HG03565 (cell line): ENCODE measurements around the gene IGSF21.

Experiments used
- ATAC-seq: cut with Tn5 transposase; IDR thresholded peaks from one replicate; pipeline ENCODE4 v1.9.1; 2021; ENCODE audit warnings: mild to moderate bottlenecking, moderate library complexity; ENCODE audit not compliant: unreplicated experiment

The IGSF21 gene

GRCh38 chr1:18203645-18204044 is 96.0 kb downstream of the IGSF21 start:
- ATAC-seq, result no peak

DNA sequence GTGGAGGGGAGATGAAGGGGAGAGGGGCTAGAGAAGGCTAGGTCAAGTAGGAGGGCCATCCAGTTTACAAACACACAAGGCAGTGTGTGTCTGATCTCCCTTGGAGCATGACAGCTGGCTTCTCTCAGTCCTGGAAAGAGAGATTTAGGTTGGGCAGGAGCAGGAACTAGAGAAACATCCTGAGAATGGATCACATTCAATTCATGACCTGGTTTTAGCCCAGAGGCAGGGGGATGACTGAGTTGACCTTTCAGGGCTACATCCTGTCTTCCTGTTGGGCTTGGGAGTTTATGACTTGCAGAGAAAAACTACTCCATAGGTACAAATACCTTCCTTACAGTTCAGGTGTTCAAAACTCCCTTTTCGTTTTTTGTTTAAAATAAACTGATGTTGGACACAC is 97.0 kb downstream of the IGSF21 start:
- ATAC-seq, result no peak

DNA sequence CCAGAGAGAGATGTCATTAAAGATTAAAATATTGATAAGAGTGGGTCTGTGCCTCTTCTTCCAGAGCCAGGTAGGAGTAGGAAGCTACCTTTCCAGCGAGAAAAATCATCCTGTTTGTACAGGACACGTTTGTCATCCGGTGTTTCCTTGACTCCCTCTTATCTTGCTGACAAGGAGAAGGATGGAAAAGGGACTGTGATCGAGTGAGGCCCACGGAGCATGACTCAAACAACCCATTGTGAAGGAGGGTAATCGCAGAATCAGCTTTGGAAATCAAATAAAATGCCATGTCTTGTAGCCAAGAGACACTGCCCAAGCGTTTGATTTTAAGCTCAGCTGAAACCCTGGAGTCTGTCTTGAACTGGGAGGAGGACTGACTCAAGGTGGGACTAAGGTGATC is 97.7 kb downstream of the IGSF21 start:
- ATAC-seq, result no peak

GRCh38 chr1:18211764-18212163 is 104.2 kb downstream of the IGSF21 start:
- ATAC-seq, result no peak

DNA sequence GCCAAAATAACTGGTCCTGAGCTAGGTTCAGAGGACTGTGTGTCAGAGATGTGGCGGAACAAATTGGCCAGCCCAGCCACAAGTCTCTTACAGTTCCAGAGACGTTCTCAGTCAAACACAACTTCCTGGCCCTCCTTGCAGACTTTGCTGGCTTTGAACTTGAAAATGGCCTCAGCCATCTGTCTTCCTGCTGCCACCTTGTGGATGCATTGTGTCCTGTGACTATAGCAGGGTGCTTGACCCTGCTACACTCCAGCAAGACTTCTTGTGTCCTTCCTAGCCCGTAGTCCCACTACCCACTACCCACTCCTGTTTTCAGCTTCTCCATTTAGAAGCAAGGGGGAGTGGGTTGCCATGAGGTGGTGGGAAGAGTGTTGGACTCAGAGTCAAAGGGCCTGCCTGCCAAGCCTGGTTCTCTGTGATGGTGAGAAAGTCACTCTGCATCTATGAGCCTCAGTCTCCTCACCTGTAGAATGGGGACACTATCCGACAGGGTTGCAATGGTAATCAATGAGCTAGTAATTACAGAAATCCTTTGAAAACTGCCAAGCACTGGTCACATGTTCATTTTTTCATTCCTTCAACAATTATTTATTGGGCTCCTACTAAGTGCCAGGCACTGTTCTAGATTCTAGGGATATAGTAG is 109.9 kb downstream of the IGSF21 start:
- ATAC-seq, result no peak

- no peak for ATAC-seq
Observed at GRCh38 chr1:18229625-18230024, 122.0 kb downstream of the IGSF21 start.

DNA sequence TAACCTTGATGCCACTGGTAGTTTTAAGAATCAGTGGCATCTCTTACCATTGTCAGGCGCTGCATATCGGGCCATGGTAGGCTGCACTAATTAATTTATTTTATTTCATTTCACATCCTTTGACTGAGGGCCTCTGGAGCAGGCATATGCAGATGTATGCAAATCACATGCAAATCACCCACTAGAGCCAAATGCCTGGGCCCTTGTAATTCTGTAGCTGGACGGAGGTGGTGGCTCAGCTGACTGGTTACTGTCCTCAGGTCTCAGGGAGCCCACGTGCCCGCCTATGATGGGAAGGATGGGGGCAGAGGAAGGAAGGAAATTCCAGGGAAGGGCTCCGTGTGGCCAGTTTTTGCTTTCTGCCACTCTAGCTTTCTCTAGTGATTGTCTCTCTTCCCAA is 122.7 kb downstream of the IGSF21 start:
- no peak for ATAC-seq

DNA sequence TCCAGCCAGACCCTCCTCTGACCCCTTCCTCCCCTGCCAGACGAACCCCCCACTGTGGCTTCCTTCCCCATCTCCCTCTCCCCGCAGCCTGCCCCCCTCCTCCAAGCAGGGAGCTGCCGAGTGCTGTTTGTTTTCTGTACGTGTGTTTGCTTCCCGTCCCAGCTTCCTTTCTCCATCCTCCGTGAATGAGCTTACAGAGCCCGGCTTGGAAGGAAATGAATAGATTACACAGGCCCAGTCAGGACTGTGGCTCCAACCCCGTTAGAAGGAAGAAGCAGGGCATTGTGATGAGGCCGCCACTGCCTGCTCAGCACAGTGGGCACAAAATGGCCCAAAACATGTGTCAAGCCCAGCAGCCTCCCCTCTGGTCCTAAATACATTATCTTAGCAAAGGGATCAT is 123.2 kb downstream of the IGSF21 start:
- no peak for ATAC-seq

GRCh38 chr1:18232052-18232451 is 124.5 kb downstream of the IGSF21 start:
- no peak for ATAC-seq

DNA sequence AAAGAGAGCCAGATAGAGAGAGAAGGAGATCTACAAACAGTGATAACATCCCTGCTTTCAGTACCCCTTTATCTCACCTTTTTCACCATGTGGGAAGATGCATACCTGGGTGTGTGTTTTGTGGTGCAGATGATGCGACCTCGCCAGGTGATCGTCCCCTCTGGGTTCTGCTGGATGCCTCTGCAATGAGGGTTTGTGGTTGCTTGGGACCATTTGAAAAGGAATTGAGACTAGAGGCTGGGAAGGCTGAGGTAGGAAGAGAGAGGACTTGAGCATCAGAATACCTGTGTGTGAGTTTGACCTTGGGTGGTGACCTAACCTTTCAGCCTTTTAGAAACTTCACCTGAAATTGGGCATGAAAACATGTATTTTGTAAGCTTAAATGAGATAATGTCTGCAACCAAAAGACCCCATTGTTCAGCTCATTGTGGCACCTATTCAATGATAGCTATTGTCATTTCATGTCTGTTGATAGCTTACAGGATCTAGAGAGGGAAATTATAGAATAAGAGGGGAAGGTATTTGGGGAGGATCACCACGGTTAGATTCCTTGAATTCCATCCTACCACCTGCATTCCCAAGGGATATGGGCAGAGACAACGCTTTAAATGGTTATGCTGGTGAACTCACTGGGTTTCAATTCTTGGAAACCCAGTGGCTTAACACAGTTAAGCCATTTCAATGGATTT is 125.7 kb downstream of the IGSF21 start:
- ATAC-seq, result no peak

DNA sequence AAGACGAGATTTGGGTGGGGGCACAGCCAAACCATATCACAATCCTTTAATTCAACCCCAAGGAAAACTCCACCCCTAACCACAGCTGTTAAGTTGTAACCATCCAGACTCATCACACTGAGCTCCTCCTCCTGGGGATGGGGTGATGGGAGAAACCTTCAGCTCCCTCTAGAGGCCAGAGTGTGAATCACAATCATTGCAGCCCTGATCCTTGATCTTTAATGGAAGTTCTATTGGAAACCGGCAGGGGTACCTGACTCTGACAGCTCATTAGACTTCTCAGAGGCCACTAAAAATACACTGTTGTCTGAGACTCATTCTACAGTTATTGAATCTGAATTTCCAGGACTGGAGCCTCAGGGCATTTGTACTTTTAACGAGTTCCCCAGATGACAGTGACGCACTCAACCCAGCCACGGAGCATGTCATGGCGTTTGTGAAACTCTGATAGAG is 127.2 kb downstream of the IGSF21 start:
- ATAC-seq, result no peak

- ATAC-seq, result no peak
Observed at GRCh38 chr1:18237371-18237770, 129.8 kb downstream of the IGSF21 start.

DNA sequence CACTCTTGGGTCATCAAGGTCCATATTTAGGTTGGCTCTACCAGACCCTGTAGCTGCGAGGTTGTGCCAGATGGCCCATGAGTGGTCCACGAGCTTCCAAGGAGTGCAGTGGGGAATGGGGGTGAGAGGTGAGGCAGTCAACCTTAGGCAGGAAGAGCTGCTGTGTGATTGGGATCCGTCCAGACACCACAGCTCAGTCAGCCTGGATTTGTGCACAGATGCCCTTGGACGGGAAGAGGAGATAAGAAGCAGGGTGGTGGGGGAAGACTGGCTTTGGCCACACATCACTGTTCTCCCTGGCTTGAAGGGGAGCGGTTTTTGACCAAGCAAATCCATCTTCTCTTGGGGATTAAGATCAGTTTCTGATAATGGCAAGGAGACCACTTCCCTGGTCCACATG is 130.6 kb downstream of the IGSF21 start:
- no peak for ATAC-seq

GRCh38 chr1:18239671-18240070 is 132.1 kb downstream of the IGSF21 start:
- ATAC-seq, result no peak

DNA sequence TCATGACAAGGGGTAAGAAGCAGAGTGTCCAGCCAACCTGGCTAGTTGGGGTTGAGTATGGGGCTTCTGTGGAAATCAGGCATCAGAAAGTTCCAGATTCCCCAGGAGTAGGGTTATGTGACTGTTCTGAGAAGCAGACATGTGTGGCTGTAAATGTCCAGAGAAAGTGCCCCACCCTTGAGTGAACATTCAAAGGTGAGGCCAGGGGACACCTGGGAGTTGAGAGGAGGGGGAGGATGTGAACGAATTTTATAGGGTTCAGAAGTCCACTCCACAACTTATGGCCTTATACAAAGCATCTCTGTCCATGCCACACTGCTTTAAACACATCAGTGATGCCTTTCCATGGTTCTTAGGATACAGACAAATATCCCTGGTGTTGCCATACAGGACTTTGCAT is 133.3 kb downstream of the IGSF21 start:
- ATAC-seq, result no peak

DNA sequence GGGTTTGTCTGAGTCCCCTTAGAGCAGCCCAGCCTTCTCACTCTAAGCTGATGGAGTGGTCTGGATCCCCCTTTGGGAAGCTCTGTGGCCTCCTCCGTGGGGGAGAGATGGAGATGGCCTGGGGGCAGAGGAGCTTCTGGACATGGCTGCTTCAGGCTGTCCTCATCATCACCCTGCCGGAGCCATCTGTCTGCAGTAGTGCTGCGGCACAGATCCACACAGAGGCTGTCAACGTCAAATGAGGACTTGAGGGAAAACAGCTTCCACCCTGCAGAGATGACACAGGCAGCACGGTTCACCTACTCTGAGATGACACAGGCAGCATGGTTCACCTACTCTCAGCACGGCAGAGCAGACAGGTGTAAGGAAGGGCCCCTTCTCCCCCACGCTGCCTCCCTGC is 134.3 kb downstream of the IGSF21 start:
- no peak for ATAC-seq

DNA sequence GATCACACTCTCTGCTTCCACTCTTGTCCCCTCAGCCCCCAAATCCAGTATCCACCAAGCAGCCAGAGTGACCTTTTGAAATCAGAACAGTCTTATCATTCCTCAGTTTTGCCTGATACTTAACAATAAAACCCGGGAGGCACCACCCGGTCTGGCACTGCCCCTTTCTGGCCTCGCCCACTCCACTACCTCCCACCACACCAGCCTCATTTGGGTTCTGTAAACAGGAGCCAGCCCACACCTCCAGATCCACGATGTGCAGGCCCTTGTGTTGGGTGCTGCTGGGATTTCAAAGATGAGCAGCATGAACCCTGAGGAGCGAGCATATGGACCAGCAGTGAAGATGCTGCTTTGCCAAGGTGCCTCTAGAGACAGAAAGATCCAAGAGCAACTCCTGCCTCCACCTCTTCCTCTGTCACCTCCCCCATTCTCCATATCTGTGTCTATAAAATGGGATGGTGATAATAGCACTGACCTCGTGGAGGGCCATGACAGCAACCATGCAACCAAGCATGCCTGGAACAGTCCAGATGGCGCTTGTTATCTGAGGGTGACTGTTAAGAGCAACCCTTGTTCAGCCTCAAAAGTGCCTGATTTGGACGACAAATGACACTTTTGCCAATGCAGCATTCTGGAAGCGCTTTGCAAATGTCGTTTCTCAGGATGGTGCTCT is 136.0 kb downstream of the IGSF21 start:
- ATAC-seq, result no peak

- no peak for ATAC-seq
Observed at GRCh38 chr1:18244762-18245161, 137.2 kb downstream of the IGSF21 start.

DNA sequence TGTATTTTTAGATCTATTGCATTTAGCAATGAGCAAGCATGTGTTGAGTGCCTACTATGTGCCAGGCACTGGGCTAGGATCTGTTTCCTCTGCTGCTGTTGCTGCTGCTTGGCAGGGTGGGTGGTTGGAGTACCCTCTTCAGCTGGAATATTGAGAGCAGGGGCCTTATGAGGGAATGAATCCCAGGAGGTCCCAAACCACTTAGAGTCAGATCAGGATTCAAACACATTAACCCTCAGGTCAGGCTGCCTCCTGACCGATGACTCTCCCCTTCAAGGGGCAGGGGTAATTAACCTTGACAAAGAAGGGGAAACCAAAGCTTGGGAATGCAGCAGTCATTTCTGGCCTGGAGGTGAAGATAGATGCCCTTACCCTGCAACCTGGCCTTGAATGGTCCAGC is 138.0 kb downstream of the IGSF21 start:
- ATAC-seq, result no peak

DNA sequence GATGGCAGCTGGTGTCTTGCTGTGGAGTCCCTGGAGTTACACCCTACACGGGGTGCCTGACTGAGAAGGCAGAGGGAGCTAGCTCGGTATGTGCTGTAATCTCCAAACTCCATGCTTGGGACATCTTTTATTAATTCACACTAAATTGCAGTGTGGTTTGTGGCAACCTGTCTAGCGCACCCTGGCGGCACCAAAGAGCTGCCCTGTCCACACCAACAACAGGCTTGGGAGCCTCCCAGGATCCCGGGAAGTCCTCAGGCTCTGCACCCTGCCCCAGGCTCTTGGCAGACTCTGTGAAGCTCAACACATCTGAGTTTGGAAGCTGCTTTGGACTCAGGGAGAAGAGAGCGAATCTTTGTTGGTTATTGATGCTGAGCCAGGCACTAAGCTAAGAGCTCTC is 138.9 kb downstream of the IGSF21 start:
- ATAC-seq, result no peak

DNA sequence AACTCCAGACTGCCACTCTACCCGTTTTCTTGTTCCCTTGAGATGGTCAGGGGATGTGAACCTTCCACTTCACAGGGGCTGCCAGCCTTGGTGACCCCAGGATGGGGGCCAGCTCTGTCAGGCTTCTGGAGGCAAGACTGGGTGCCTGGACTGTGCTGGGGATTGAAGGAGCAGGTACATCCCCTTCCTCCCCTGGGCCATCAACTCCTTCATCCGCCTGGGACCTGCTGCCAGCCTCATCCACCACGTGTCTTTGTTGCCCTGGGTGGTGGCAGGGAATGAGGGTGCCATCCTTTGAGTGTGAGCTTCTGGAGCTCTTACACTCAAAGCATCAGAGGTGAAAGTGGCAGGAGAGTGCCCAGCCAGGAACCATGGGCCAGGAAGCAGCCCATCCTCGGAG is 139.6 kb downstream of the IGSF21 start:
- ATAC-seq, result no peak

- ATAC-seq, result no peak
Observed at GRCh38 chr1:18249631-18250030, 142.0 kb downstream of the IGSF21 start.
